Measurements from ENCODE around the gene CLEC12A. TPM values are rescaled to one million over a fixed set of nuclear protein-coding genes. Genes with fewer than 3 reads are reported as not detected.
"Not testable (repeated sequence)": the region's sequence is repeated elsewhere in the genome, so short reads cannot be mapped to it uniquely, and the experiment has no call there.

The CLEC12A gene
- total RNA-seq, 1 donor from 2014 or later: not detected

DNA sequence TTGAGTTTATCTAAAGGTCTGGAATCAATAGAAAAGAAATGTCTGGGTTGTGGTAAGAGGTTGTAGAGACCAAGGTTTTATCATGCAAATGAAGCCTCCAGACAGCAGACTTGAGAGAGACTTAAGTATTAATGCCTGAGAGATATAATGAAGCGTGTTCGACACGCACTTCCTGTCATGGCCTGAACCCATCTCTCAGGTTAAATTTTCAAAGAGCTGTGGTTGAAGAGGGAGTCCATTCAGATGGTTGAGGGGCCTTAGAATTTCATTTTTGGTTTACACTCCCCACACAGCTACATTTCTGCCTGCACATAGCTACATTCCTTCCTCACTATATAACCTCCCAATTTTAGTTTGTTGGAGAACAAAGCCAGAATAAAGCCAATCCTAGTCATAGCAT, 10.1 kb upstream of the CLEC12A start:
- Mint-ChIP-seq H3K36me3 (ENCODE audit: low read depth) (no peaks in the 10 kb centered on the region), H3K27me3 (ENCODE audit: low read depth) (no peaks in the 10 kb centered on the region), H3K4me3 (ENCODE audit: unreplicated experiment) (no peak overlapping the region), H3K9me3 (ENCODE audit: low read depth) (no peaks in the 10 kb centered on the region), H3K27ac (ENCODE audit: unreplicated experiment) (no peak overlapping the region), H3K4me1 (ENCODE audit: low read depth) (no peaks in the 10 kb centered on the region)
- TF ChIP-seq, protein P1, sequence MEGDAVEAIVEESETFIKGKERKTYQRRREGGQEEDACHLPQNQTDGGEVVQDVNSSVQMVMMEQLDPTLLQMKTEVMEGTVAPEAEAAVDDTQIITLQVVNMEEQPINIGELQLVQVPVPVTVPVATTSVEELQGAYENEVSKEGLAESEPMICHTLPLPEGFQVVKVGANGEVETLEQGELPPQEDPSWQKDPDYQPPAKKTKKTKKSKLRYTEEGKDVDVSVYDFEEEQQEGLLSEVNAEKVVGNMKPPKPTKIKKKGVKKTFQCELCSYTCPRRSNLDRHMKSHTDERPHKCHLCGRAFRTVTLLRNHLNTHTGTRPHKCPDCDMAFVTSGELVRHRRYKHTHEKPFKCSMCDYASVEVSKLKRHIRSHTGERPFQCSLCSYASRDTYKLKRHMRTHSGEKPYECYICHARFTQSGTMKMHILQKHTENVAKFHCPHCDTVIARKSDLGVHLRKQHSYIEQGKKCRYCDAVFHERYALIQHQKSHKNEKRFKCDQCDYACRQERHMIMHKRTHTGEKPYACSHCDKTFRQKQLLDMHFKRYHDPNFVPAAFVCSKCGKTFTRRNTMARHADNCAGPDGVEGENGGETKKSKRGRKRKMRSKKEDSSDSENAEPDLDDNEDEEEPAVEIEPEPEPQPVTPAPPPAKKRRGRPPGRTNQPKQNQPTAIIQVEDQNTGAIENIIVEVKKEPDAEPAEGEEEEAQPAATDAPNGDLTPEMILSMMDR (IDR thresholded peaks at IDR 0.05): no peak
- DNase-seq (ENCODE audit: low spot score): no peak

DNA sequence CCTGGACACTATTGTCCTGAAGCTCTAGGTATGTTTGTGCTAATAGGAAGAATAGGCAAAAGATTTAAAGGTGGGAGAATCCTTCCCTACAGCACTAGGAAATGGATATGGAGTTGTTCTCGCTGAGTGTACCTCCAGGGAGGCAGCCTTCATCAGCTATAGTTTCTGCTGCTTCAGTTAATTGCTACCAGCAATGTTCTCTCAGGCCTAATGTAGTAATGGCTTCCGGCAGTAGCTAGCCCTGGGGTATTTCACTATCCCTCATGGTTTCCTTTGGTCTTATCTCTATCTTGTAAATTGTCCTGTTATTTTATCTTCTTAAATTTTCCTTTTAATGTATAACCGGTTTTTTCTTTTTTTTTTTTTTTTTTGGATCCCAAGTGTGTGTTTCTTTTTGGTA, 9.3 kb upstream of the CLEC12A start:
- no peaks in the 10 kb centered on the region for H3K9me3 Mint-ChIP-seq (ENCODE audit: low read depth)
- no peak overlapping the region for H3K4me3 Mint-ChIP-seq (ENCODE audit: unreplicated experiment)
- H3K27me3 Mint-ChIP-seq (ENCODE audit: low read depth): no peaks in the 10 kb centered on the region
- no peaks in the 10 kb centered on the region for H3K36me3 Mint-ChIP-seq (ENCODE audit: low read depth)
- TF ChIP-seq, protein P1 (IDR thresholded peaks at IDR 0.05): no peak
- DNase-seq (ENCODE audit: low spot score): no peak
- no peak overlapping the region for H3K27ac Mint-ChIP-seq (ENCODE audit: unreplicated experiment)
- H3K4me1 Mint-ChIP-seq (ENCODE audit: low read depth): no peaks in the 10 kb centered on the region

DNA sequence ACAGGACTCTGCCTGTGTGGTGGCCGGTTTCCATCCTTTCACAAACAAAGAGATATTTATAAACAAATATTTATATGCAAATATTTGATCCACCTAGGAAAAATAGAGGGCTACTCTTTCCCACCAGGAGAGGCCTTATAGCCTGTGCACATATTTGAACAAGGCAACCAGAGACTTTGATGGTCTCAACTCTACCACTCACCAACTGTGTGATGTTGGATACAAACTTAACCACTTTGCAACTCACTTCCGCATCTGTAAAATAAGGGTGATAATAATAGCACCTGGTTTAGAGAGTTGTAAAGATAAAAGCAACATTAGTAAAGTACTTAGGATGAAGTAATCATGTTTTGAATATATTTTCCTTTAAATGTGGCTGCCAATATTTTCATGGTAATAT, 1.5 kb upstream of the CLEC12A start:
- Mint-ChIP-seq H3K9me3 (ENCODE audit: low read depth) (no peaks in the 10 kb centered on the region), H3K36me3 (ENCODE audit: low read depth) (peaks cover 2% of the 10 kb centered on the region)
- TF ChIP-seq, protein P1 (IDR thresholded peaks at IDR 0.05): no peak

DNA sequence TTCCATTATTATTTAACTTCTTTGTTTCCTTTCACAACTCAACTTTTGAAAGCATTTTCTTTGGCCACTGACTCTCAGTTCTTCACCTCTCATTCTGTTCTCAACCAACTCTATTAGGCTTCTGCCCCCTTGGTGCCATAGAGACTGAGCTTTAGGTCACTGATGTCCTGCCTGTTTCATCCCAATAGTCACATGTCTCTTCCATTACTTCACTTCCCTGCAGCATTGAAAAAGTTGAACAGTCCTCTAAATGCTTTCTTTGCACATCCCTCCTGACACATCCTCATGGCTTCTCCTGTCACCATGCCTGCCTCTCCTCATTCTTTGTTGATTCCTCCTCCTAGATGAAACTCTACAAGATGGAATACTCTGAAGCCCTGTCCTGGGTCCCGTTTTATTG, 2.7 kb downstream of the CLEC12A start:
- Mint-ChIP-seq H3K4me3 (ENCODE audit: unreplicated experiment) (no peak overlapping the region), H3K36me3 (ENCODE audit: low read depth) (peaks cover 2% of the 10 kb centered on the region), H3K4me1 (ENCODE audit: low read depth) (no peaks in the 10 kb centered on the region), H3K27ac (ENCODE audit: unreplicated experiment) (no peak overlapping the region), H3K27me3 (ENCODE audit: low read depth) (peaks cover 5% of the 10 kb centered on the region), H3K9me3 (ENCODE audit: low read depth) (peaks cover 4% of the 10 kb centered on the region)
- no peak for DNase-seq (ENCODE audit: low spot score)
- TF ChIP-seq, protein P1 (IDR thresholded peaks at IDR 0.05): no peak

More for the DNA sequence above, 1.5 kb upstream of the CLEC12A start:
- no peaks in the 10 kb centered on the region for H3K4me1 Mint-ChIP-seq (ENCODE audit: low read depth)
- no peak overlapping the region for H3K27ac Mint-ChIP-seq (ENCODE audit: unreplicated experiment)
- peaks cover 5% of the 10 kb centered on the region for H3K27me3 Mint-ChIP-seq (ENCODE audit: low read depth)
- H3K4me3 Mint-ChIP-seq (ENCODE audit: unreplicated experiment): no peak overlapping the region
- DNase-seq (ENCODE audit: low spot score): no peak

DNA sequence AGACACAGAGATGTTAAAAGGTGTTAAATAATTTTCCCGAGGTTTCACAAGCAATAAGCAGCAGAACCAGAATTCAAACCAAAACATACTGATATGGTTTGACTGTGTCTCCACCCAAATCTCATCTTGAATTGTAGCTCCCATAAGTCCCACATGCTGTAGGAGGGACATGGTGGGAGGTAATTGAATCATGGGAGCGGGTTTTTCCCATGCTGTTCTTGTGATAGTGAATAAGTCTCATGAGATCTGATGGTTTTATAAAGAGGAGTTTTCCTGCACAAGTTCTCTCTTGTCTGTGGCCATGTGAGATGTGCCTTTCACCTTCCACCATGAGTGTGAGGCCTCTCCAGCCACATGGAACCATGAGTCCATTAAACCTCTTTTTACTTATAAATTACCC, 3.5 kb downstream of the CLEC12A start:
- not testable (repeated sequence) for H3K27ac Mint-ChIP-seq (ENCODE audit: unreplicated experiment); H3K27me3 Mint-ChIP-seq (ENCODE audit: low read depth); H3K4me3 Mint-ChIP-seq (ENCODE audit: unreplicated experiment); DNase-seq (ENCODE audit: low spot score); H3K9me3 Mint-ChIP-seq (ENCODE audit: low read depth); H3K4me1 Mint-ChIP-seq (ENCODE audit: low read depth); H3K36me3 Mint-ChIP-seq (ENCODE audit: low read depth)

DNA sequence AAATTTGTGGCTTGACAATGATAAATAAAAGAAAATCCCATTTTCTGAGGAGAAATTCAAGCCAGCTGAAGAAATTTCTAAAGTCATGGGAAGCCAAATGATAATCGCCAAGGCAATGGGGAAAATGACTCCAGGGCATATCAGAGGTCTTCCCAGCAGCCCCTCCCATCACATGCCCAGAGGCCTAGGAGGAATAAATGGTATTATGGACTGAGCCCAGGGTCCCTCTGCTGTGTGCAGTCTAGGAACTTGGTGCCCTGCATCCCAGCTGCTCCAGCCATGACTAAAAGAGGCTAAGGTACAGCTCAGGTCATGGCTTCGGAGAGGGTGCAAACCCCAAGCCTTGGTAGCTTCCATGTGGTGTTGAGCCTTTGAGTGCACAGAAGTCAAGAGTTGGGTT, 4.4 kb downstream of the CLEC12A start:
- TF ChIP-seq, protein P1 (IDR thresholded peaks at IDR 0.05): no peak
- peaks cover 2% of the 10 kb centered on the region for H3K36me3 Mint-ChIP-seq (ENCODE audit: low read depth)
- peaks cover 4% of the 10 kb centered on the region for H3K9me3 Mint-ChIP-seq (ENCODE audit: low read depth)
- no peaks in the 10 kb centered on the region for H3K4me1 Mint-ChIP-seq (ENCODE audit: low read depth)
- no peak for DNase-seq (ENCODE audit: low spot score)
- H3K27me3 Mint-ChIP-seq (ENCODE audit: low read depth): peaks cover 5% of the 10 kb centered on the region
- no peak overlapping the region for H3K4me3 Mint-ChIP-seq (ENCODE audit: unreplicated experiment)
- H3K27ac Mint-ChIP-seq (ENCODE audit: unreplicated experiment): no peak overlapping the region

DNA sequence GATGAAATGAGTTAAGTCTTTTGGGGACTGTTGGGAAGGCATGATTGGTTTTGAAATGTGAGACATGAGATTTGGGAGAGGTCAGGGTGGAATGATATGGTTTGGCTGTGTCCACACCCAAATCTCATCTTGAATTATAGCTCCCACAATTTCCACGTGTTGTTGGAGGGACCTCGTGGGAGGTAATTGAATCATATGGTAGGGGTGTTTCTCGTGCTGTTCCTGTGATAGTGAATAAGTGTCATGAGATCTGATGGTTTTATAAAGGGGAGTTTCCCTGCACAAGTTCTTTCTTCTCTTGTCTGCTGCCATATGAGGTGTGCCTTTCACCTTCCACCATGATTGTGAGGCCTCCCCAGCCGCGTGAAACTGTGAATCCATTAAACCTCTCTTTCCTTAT, 5.4 kb downstream of the CLEC12A start:
- H3K4me3 Mint-ChIP-seq (ENCODE audit: unreplicated experiment); H3K27ac Mint-ChIP-seq (ENCODE audit: unreplicated experiment): not testable (repeated sequence)

More for the DNA sequence above, 5.4 kb downstream of the CLEC12A start:
- H3K36me3 Mint-ChIP-seq (ENCODE audit: low read depth); H3K4me1 Mint-ChIP-seq (ENCODE audit: low read depth); DNase-seq (ENCODE audit: low spot score); H3K27me3 Mint-ChIP-seq (ENCODE audit: low read depth); H3K9me3 Mint-ChIP-seq (ENCODE audit: low read depth): not testable (repeated sequence)
